Adrenal gland (tissue), 5 donors: ENCODE data around the gene DIS3.

ENCODE experiments used
- POLR2A ChIP-seq, 2 donors: fragments of 450-650 bp; IDR thresholded peaks; one replicate each; pipeline ENCODE4 v1.6.1; 2017; ENCODE audit warnings: antibody characterized with exemption in 2 of 2, mild to moderate bottlenecking in 2 of 2, moderate library complexity in 1 of 2
- TF ChIP-seq, protein P1 (sequence below), 6 experiments: fragments of 450-650 bp in 4 of 6; fragments of 200-600 bp in 2 of 6; sonication (generic) in 1 of 6; IDR thresholded peaks; 1 replicate in 5 of 6; 2 replicates in 1 of 6; pipeline versions ENCODE4 v1.5.1 to v1.8.0; 2016 to 2021; ENCODE audit warnings: antibody characterized with exemption in 6 of 6, mild to moderate bottlenecking in 2 of 6, moderate library complexity in 1 of 6
- donor health status: DM: no; HTN: no; CAD: no.

DNA sequence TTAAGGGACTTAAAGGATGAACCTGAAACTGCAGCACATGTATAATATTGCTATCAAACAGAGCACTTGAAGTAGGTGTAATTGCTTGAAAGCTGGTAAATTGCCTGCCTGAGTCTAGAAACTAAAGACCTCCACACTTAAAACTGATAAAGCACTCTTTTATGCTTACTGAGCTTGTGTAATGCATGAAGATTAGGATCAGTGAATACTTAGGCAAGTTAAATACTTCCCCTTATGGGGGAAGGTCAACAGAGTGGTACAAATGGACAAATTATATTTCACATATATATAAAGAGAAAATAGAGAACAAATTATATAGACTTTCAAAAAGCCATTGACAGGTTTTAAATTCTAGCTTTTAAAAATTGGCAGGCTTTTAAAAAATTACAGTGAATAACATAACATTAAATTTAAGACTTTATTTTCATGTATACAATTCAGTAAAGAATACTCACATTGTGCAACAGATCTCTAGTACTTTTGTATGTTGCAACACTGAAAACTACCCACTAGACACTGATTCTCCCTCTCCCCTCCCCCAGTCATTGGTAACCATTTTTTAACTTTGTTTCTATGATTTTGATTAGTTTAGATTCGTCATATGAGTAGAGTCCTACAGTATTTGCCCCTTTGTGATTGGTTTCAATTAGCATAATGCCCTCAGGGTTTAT lies 24.1 kb upstream of the DIS3 start:
- TF ChIP-seq, protein P1, sequence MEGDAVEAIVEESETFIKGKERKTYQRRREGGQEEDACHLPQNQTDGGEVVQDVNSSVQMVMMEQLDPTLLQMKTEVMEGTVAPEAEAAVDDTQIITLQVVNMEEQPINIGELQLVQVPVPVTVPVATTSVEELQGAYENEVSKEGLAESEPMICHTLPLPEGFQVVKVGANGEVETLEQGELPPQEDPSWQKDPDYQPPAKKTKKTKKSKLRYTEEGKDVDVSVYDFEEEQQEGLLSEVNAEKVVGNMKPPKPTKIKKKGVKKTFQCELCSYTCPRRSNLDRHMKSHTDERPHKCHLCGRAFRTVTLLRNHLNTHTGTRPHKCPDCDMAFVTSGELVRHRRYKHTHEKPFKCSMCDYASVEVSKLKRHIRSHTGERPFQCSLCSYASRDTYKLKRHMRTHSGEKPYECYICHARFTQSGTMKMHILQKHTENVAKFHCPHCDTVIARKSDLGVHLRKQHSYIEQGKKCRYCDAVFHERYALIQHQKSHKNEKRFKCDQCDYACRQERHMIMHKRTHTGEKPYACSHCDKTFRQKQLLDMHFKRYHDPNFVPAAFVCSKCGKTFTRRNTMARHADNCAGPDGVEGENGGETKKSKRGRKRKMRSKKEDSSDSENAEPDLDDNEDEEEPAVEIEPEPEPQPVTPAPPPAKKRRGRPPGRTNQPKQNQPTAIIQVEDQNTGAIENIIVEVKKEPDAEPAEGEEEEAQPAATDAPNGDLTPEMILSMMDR (IDR thresholded peaks at IDR 0.05): no peak
- no peak for TF ChIP-seq POLR2A (IDR thresholded peaks at IDR 0.05)
